Measurements from ENCODE around the gene C15orf61. TPM values are rescaled to one million over a fixed set of nuclear protein-coding genes. Genes with fewer than 3 reads are reported as not detected.

C15orf61 gene
- polyA plus RNA-seq, 1 donor from 2014 or later: 20.6 TPM

DNA sequence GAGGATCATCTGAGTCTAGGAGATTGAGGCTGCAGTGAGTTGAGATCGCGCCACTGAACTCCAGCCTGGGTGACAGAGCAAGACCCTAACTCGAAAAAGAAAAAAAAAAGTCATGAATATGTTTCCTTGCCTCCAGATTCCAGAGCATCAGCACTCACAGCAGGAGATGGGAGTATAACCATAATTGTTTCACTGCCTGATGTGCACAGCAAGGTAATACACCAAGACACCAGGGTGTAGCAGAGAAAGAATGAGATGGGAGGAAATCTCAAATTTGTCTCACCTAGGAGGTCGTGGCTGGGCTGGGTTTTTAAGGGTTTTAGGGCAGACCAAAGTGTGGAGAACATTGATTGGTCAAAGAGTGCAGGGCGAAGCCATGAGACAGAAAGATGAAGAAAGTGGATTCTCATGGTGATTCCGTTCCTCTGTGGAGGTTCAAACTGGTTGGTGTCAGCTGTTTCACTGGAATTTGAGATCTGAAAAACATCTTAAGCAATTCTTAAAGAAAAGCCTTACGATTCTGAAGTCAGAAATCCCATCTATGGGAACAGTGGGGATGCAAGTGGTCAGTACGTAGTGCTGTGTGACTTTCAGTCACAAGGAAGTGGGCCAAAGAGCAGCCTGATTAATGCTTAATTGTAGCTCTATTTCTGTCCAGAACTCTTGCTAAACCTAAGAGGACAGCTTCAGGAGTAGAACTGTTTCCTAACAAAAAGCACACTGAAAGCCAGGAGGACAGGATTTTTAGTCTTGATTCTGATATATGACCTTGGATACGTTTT lies 7.8 kb upstream of the C15orf61 start:
- Histone ChIP-seq H3F3A (ENCODE audit: insufficient read depth, low read length, poor library complexity, severe bottlenecking) (no peaks in the 10 kb centered on the region), H3K27me3 (ENCODE audit: insufficient read depth, low read depth, low read length) (no peaks in the 10 kb centered on the region), H3K4me2 (ENCODE audit: low read length) (no peak overlapping the region), H2AFZ (ENCODE audit: low read depth, low read length) (no peak overlapping the region), H3K79me2 (replicated peaks; ENCODE audit: insufficient read depth, low read length) (no peaks in the 10 kb centered on the region), H4K20me1 (ENCODE audit: insufficient read depth) (no peaks in the 10 kb centered on the region), H3K27ac (ENCODE audit: low read length) (no peak overlapping the region), H3K9me3 (ENCODE audit: low read length) (no peaks in the 10 kb centered on the region), H3K9ac (ENCODE audit: low read length) (no peak overlapping the region), H3K4me3 (ENCODE audit: low read length) (no peak overlapping the region), H3K9me2 (ENCODE audit: insufficient read depth, low read length) (no peaks in the 10 kb centered on the region), H3K36me3 (ENCODE audit: insufficient read depth, low read length) (no peaks in the 10 kb centered on the region)
- TF ChIP-seq, protein P1, sequence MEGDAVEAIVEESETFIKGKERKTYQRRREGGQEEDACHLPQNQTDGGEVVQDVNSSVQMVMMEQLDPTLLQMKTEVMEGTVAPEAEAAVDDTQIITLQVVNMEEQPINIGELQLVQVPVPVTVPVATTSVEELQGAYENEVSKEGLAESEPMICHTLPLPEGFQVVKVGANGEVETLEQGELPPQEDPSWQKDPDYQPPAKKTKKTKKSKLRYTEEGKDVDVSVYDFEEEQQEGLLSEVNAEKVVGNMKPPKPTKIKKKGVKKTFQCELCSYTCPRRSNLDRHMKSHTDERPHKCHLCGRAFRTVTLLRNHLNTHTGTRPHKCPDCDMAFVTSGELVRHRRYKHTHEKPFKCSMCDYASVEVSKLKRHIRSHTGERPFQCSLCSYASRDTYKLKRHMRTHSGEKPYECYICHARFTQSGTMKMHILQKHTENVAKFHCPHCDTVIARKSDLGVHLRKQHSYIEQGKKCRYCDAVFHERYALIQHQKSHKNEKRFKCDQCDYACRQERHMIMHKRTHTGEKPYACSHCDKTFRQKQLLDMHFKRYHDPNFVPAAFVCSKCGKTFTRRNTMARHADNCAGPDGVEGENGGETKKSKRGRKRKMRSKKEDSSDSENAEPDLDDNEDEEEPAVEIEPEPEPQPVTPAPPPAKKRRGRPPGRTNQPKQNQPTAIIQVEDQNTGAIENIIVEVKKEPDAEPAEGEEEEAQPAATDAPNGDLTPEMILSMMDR (IDR thresholded peaks at IDR 0.05; ENCODE audit: poor library complexity, severe bottlenecking): no peak
- TF ChIP-seq SMC3 (conservative IDR thresholded peaks at IDR 0.05; ENCODE audit: poor library complexity) (no peak), MXI1 (conservative IDR thresholded peaks at IDR 0.05; ENCODE audit: poor library complexity, severe bottlenecking) (no peak), RAD21 (conservative IDR thresholded peaks at IDR 0.05) (no peak), EP300 (conservative IDR thresholded peaks at IDR 0.05; ENCODE audit: poor library complexity, severe bottlenecking) (no peak), EZH2 (IDR thresholded peaks at IDR 0.05; ENCODE audit: borderline replicate concordance, insufficient read depth, low read length, poor library complexity, severe bottlenecking) (no peak), TAF1 (IDR thresholded peaks at IDR 0.05; ENCODE audit: low read depth) (no peak), POLR2AphosphoS5 (IDR thresholded peaks at IDR 0.05) (no peak)
- TF ChIP-seq, protein P2, sequence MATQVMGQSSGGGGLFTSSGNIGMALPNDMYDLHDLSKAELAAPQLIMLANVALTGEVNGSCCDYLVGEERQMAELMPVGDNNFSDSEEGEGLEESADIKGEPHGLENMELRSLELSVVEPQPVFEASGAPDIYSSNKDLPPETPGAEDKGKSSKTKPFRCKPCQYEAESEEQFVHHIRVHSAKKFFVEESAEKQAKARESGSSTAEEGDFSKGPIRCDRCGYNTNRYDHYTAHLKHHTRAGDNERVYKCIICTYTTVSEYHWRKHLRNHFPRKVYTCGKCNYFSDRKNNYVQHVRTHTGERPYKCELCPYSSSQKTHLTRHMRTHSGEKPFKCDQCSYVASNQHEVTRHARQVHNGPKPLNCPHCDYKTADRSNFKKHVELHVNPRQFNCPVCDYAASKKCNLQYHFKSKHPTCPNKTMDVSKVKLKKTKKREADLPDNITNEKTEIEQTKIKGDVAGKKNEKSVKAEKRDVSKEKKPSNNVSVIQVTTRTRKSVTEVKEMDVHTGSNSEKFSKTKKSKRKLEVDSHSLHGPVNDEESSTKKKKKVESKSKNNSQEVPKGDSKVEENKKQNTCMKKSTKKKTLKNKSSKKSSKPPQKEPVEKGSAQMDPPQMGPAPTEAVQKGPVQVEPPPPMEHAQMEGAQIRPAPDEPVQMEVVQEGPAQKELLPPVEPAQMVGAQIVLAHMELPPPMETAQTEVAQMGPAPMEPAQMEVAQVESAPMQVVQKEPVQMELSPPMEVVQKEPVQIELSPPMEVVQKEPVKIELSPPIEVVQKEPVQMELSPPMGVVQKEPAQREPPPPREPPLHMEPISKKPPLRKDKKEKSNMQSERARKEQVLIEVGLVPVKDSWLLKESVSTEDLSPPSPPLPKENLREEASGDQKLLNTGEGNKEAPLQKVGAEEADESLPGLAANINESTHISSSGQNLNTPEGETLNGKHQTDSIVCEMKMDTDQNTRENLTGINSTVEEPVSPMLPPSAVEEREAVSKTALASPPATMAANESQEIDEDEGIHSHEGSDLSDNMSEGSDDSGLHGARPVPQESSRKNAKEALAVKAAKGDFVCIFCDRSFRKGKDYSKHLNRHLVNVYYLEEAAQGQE (IDR thresholded peaks at IDR 0.05; ENCODE audit: borderline replicate concordance): no peak

DNA sequence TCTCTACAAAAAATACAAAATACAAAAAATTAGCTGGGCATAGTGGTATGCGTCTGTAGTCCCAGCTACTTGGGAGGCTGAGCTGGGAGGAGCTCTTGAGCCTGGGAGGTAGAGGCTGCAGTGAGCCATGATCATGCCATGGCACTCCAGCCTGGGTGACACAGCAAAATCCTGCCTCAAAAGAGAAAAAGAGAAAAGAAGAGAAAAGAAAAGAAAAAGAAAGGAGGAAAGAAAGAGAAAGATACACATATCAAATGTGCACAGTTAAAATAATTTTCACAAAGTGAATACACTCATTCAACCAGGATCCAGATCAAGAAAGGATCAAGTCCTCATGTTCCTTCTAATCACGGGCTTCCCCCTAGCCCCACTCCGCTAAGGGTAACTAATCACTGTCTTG lies 5.8 kb upstream of the C15orf61 start:
- H3K4me3 ChIP-seq (ENCODE audit: low read length): no peak overlapping the region
- H2AFZ ChIP-seq (ENCODE audit: low read depth, low read length): no peak overlapping the region
- no peaks in the 10 kb centered on the region for H3K79me2 ChIP-seq (replicated peaks; ENCODE audit: insufficient read depth, low read length)

More for the DNA sequence above, 5.8 kb upstream of the C15orf61 start:
- Histone ChIP-seq H3K9me2 (ENCODE audit: insufficient read depth, low read length) (no peaks in the 10 kb centered on the region), H3K9me3 (ENCODE audit: low read length) (no peaks in the 10 kb centered on the region), H3K27ac (ENCODE audit: low read length) (no peak overlapping the region), H3K27me3 (ENCODE audit: insufficient read depth, low read depth, low read length) (no peaks in the 10 kb centered on the region), H3K36me3 (ENCODE audit: insufficient read depth, low read length) (no peaks in the 10 kb centered on the region), H3F3A (ENCODE audit: insufficient read depth, low read length, poor library complexity, severe bottlenecking) (no peaks in the 10 kb centered on the region), H3K4me2 (ENCODE audit: low read length) (no peak overlapping the region), H4K20me1 (ENCODE audit: insufficient read depth) (no peaks in the 10 kb centered on the region), H3K9ac (ENCODE audit: low read length) (no peak overlapping the region)
- TF ChIP-seq RAD21 (conservative IDR thresholded peaks at IDR 0.05): no peak

All from neural cell (in vitro differentiated cells).